ENCODE data around the gene TIPARP.
"Not testable (repeated sequence)": the region's sequence is repeated elsewhere in the genome, so short reads cannot be mapped to it uniquely, and the experiment has no call there.

TIPARP gene

DNA sequence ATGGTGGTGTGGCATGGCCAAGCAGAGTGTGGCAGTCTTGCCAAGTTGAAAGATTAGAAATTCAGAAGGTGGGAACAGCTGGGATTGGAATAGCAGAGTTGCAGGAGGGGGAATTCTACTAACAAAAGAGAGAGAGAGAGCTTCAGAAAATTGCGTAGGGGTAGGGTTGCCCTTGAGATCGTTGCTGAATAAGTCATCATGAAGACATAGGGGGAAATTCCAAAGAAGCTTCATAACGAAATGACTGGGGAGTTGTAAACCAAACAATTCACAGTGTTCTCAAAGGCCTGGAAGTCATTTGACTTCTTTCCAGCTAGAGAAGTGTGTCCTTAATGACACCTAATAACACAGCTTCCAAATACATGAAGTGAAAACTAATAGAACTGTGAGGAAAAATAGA lies 26.3 kb upstream of the TIPARP start:
- DNase-seq, result no peak

GRCh38 chr3:156649681-156650080 lies 24.7 kb upstream of the TIPARP start:
- no peak for DNase-seq

DNA sequence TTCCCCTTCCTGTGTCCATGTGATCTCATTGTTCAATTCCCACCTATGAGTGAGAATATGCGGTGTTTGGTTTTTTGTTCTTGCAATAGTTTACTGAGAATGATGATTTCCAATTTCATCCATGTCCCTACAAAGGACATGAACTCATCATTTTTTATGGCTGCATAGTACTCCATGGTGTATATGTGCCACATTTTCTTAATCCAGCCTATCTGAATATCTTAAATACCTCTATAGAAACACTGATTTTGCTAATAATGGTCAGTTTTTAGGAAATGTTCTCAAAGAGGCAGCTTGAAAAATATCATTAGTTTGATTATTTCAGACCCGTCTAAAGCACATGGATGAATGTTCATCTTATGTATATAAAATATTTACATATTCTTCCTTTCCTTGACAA lies 21.7 kb upstream of the TIPARP start:
- DNase-seq, result not testable (repeated sequence)

- no peak for DNase-seq
These were observed 19.6 kb upstream of the TIPARP start for GRCh38 chr3:156654834-156655233.

DNA sequence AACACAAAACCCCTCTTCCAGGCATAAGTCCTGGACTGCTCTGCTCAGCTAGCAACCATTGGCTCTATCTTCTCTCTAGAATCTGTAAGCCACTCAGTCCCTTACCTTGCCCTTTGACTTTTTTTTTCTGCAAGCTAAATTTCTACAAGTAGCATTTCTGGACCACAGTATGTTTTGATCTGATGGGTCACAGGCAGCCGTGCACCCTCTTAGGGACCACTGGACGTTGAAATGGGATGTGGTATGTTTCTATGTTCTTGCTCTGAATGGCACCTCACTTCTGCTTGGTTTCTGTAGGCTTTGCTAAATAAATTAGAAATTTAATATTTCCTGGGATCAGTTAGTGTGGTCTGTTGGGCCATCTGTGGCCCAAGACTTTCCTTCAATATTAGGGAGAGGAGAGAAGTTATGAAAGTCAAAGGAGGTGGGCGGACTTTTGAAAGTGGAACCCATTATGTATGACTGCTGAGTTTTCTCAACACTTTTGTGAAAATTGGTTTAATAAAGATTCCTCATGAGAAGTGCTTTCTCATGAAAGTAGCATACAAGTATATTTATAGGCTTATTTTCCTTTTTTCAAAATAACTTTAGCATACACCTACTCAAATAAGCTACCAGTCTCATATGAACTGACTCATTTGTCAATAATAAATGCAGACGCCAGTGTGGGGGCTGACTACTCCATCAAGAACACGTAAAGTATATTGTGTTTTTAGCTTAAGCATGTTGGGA lies 18.4 kb upstream of the TIPARP start:
- no peak for DNase-seq

DNA sequence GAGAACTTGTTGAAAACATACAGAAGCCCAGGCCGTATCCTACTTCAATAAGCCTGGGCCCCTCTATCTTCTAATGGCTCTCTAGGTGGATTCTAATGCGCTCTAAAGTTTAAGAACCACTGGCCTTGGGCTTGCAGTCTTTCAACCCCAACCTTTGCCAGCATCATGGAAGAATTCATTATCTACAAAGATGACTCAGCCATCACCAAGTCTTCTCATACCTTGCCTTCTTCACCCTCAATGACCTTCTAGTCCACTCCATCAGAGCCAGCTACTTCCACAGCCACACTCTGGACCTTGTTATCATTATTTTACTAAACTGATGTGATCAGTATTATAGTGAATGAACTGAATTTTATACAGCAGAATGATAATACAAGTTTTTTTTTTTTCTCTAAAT lies 16.9 kb upstream of the TIPARP start:
- no peak for DNase-seq

DNA sequence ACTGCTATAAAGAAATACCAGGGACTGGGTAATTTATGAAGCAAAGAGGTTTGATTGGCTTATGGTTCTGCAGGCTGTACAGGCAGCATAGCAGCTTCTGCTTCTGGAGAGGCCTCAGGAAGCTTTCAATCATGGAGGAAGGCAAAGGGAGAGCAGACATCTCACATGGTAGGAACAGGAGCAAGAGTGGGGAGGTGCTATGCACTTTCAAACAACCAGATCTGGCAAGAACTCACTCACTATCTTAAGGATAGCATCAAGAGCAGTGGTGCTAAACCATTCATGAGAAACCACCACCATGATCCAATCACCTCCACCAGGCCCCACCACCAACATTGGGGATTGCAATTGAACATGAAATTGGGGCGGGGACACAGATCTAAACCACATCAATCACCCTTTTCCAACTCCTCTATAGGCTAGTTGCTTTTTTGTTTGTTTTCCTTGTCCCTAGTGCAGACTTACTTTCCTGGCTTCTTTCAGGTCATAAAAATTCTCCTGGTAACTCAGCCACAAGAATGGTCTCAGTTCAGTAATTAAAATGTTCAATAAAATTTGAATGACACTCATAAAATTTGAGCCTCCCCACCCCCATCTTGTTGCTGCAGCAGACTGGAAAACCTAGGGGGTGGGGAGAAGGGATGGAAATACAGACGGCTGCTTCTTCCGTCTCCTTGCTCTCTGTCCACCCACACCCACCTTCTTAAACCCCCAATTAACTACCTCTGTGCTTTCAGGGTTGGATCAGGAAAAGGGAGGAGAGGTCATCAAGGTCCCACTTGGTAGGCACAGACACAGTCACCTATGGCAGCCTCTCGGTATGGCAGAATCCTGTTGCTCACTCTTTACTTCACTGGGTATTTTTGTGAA lies 16.3 kb upstream of the TIPARP start:
- DNase-seq, result no peak

DNA sequence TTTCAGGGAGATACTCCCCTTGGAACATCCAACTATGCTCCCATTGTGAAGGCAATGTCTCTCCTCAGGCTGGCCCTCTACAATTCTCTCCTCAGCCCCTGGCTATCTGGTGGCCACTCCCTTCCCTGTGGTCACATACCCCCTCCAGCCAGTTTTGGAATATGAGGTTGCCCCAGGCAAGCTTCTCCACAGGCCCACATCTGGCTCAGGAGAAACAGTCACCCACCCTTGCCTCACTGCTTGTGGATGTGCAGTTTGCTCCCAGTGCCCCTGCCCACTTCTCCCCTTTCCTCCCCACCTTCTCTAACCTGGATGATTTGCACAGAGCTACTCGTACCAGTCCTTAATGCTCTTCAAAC lies 15.7 kb upstream of the TIPARP start:
- DNase-seq, result no peak

DNA sequence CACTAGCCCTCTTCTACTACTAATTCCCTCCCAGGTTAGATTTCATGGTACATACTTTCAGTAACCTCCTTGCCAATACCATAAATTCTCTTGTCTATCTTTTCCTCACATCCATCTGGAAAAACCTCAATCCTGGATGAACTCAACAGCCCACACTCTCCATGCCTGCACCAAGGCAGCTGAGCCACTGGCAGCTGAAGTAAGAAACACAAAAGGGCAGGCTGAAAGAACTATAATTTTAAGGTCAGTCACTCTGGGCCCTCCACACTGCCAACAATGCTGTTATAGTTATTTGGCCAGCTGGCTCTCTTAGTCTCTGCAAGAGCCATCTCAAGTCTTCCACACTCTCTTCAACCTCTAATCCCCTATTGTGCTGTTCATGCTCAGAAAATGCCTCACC lies 15.1 kb upstream of the TIPARP start:
- no peak for DNase-seq

DNA sequence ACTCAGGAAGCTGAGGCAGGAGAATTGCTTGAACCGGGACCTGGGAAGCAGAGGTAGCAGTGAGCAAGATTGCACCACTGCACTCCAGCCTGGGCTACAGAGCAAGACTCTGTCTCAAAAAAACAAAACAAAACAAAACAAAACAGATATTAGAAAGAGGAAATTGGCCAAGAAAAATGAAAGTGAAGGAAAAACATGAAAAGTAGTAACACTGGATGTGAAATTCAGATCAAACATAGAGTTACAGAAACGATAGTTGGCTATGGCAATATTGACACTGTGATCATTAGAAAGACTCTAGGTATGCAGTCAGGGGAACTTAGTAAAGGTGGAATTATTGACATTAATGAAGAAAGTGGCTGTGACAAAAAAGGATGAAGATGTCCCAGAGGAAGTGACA lies 13.2 kb upstream of the TIPARP start:
- no peak for DNase-seq

GRCh38 chr3:156664011-156664830 lies 10.2 kb upstream of the TIPARP start:
- no peak for DNase-seq

- no peak for DNase-seq
These were observed 9.6 kb upstream of the TIPARP start for GRCh38 chr3:156664831-156665178.

GRCh38 chr3:156665291-156665690 lies 9.1 kb upstream of the TIPARP start:
- no peak for DNase-seq

DNA sequence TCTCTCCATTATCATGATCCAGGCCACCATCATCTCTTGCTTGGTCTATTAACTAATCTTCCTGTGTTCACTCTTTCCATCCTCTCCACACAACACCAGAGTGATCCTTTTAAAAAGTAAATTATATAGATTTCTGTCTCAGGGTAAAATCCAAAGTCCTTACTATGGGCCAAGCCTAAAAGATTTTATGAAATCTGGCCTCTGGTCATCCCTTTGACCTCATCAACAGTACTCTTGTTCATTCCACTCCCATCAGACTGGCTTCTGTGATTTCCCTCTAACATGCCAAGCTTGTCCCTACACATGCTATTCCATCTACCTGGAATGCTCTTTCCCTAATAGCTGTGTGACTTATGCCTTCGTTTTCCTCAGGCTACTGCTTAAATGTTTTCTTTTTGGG lies 8.3 kb upstream of the TIPARP start:
- no peak for DNase-seq

GRCh38 chr3:156668073-156668763 lies 6.2 kb upstream of the TIPARP start:
- no peak for DNase-seq

- no peak for DNase-seq
These were observed 4.3 kb upstream of the TIPARP start for GRCh38 chr3:156670077-156670476.

- DNase-seq, result no peak
These were observed 3.7 kb upstream of the TIPARP start for GRCh38 chr3:156670652-156671051.

DNA sequence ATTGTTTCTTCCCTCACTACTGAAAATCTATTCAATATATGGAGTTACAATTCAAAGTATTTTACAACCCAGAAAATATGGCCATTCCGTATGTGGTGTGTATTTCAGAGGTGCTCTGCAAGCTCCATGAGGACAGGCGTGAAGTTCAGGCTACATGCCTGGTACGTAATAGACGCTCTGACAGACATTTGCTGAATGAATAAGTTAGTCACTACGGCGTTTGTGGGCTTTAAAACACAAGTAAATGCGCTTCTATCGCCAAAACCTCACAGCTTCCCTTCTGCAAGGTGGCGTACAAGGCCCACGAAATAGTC lies 701 bp upstream of the TIPARP start:
- no peak for DNase-seq

DNA sequence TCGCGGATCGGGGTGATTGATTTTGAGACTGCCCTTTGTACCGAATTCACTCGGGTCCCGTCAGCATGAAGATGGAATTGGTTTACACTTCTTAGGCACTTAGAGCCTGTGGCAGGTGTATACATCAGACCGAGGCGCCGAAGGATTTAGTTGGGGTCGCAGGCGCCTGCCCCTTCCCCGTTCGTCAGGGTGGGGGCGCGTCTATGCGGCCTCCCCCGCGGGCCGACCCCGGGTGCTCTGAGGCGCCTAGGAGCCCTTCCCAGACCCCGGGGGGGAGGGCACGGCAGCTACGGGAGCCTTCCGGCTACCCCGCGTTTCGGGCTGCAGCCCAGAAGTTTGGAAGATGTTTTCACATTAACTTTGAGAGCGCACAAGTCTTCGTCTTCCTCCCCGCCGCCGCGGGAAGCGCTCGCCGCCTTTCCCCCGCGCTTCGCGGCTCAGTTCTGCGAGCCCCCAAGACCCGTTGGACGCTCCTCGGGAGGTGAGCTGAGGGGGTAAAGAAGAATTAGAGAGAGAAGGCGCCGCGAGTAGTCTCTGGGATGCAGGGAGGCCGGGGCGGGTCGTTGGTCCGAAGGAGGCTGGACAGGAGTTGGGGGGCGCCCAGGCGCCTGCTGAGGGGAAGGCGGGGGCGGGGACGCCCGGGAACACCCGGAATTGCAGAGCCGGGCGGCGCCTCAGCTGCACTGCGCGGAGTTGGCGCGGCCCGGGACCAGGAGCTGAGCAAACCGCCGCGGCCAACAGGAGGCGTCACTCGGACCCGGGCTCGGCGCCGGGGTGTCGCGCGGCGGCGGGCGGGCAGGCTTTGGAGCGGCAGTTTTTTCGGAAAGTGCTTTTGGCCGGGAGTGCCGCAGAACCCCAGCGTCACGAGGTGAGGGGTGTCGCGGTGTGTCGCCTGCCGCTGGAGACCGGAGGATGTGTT lies 780 bp downstream of the TIPARP start:
- DNase-seq, result no peak

- no peak for DNase-seq
These were observed 1.7 kb downstream of the TIPARP start for GRCh38 chr3:156675830-156676767.

All from NCI-H524 treated with DMSO at 0.1 percent for 48 hours (cell line).